HG03571 (cell line): Measurements from ENCODE around the gene ZNF358.

Experiments
- ATAC-seq: cut with Tn5 transposase; IDR thresholded peaks from one replicate; pipeline ENCODE4 v1.9.1; 2021; ENCODE audit not compliant: unreplicated experiment

Gene ZNF358

DNA sequence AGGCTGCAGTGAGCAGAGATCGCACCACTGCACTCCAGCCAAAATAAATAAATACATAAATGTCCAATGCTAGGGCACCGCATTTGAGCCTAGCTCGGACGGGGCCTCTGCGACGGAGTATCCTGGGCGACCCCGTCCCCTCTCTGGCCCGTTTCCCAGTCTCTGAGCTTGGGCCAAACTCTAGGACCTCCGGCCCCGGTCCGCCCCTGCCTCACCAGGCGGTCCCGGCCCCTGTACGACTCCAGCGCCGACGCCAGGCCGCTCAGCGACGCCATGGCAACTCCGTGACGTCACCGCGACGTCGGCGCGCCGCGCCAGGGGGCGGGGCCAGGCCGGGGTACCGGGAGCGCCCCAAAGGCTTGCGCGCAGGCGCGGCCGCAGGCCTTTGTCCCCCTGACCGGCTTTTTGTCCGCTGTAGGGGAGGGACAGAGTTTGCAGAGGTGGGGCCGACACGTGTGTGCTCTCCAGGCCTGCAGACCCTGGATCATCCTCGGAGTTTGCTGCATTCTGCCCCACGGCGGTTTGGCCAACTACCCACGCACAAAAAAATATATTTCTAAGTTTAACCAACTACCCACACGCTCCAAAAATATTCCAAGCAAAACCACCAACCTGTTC is 27.1 kb upstream of the ZNF358 start, which contains the start of gene PEX11G:
Gene PEX11G (minus strand): TSS at position 300 of the 618 bp plus-strand sequence. CDS start 25 bp downstream, at position 275.
- no peak for ATAC-seq

DNA sequence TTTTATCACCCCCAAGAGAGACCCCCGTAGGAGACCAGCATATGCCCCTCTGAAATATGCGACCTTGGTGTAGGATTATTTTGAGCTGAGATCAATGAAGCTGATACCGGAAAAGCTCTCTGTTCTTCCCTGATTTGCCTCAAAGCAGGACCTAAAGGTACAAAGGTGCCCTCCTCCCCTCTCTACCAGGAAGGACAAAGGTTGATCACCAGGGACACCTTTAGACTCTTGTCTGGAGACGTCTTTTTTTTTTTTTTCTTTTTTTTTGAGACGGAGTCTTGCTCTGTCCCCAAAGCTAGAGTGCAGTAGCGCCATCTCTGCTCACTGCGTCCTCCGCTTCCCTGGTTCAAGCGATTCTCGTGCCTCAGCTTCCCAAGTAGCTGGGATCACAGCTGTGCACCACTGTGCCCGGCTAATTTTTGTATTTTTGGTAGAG is 26.3 kb upstream of the ZNF358 start:
- ATAC-seq, result no peak

DNA sequence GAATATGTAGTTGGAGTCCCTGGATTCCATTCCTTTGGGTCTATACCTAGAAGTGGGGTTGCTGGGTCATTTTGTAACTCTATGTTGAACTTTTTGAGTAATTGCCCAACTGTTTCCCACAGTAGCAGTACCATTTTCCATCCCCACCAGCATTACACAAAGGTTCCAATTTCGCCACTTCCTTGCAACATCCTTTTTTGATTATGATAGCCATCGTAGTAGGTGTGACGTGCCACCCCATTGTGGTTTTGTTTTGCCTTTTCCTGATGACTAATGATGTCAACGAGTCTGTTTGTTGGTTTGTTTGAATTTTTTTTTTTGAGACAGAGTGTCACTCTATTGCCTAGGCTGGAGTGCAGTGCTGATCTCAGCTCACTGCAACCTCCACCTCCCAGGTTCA is 23.8 kb upstream of the ZNF358 start:
- no peak for ATAC-seq

DNA sequence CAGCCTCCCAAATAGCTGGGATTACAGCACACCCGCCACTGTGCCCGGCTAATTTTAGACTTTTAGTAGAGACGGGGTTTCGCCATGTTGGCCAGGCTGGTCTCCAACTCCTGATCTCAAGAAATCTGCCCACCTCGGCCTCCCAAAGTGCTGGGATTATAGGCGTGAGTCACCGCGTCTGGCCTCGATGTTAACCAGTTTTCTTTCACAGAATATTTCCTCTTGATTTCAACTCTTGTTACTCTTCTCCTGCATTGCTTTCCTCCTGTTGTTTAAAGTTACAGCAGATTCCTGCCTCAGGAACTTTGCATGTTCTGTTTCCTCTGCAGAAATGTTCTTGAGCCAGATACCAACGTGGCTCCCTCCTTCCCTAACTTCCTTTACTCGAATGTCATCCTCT is 23.3 kb upstream of the ZNF358 start:
- ATAC-seq, result no peak

DNA sequence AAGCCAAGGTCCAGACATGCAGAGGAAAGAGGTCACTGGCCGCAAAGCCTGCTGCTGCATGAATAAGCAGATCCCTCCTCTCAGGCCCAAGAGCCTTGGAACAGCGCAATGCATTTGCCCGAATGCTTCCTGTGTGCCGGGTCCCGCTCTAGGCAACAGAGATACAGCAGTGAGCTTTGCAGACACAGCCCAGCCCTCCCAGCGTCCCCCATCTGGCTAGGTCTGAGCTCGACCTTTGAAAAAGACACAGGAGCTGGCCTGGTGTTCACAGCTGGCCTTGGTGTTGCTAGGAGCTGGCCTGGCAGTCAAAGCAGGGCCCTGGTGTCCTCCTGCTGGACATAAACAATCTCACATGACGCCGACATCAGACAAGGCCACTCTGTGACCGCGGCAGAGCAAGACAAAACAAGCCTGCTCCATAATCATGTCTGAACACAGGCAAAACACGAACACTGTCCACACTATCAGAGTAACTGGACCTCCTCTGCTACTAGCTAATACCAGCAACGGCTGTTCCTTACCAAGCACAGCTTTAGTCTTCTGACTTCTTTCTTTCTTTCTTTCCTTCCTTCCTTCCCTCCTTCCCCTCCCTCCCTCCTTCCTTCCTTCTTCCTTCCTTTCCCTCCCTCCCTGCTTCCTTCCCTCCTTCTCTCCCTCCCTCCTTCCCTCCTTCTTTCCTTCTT is 21.3 kb upstream of the ZNF358 start:
- ATAC-seq, result no peak

DNA sequence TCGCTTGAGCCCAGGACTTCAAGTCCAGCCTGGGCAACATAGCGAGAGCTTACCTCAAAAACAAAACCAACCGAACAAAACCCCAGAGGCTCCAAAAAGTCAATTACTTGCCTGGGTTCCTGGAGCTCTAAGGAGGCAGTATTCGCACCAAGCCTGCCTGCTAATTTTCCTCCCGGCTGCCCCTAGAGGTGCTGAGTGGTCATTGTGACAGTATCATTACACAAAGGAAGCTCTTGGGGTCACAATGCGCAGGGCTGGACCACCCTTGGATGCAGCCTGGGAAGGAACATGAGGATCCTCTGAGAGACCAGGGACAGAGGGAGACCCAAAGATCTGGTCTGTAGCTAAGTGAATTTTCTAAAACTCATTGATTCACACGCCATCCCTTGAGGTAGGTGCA is 18.6 kb upstream of the ZNF358 start:
- no peak for ATAC-seq

DNA sequence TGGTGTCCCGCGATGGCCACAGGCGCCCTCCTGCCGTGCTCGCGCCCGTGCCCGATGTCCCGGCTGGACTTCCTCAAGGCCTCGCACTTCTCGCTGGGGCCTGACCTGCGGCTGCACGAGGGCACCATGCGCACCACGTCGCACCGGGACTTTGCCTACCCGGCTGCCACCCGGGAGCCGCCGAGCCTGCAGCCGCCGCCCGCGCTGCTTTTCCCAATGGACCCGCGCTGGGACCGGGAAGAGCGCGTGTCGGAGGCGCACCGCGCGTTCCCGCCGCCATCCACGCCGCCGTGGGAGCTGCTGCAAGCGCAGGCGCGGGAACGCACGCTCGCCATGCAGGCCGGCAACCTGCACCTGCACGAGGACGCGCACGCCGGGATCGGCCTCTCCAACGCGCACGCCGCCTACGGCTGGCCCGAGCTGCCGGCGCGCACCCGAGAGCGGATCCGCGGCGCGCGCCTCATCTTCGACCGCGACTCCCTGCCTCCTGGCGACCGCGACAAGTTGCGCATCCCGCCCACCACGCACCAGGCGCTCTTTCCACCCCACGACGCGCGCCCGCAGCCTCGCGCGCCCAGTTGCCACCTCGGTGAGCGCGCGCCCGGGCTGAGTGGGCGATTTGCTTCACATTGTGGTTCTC is 15.0 kb upstream of the ZNF358 start:
- ATAC-seq, result no peak

DNA sequence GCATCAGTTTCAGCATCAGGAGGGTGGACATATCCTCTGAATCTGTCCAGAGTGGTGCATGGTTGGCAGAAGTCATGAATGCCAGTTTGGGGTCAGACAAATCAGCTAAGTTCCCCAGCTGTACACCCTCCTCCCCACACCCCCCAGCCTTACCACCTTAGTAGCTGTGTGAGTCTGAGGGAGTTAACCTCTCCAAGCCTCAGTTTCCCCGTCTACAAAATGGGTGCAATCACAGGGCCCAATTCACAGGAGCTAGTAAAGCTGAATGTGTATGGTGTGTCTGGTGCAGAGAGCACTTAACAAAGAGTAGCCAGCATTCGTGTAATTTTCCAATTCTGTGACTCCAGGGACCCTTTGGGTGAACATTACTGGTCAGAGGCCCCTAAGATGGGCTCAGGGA is 13.4 kb upstream of the ZNF358 start:
- ATAC-seq, result no peak

DNA sequence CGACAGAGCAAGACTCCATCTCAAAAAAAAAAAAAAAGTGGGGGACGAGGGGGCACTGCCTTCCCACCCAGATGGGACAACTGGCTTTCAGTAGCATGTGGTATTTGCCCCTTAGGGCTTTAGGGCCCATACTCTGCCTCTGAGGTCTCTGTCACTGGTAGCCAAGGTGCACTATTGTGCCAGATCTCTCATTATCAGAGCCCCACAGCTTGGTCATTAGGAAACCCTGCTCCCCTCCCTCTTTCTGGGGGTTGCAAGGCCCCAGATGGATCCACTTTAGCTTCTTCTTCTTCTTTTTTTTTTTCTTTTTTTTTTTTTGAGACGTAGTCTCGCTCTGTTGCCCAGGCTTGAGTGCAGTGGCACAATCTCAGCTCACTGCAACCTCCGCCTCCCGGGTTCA is 11.2 kb upstream of the ZNF358 start:
- ATAC-seq, result no peak

DNA sequence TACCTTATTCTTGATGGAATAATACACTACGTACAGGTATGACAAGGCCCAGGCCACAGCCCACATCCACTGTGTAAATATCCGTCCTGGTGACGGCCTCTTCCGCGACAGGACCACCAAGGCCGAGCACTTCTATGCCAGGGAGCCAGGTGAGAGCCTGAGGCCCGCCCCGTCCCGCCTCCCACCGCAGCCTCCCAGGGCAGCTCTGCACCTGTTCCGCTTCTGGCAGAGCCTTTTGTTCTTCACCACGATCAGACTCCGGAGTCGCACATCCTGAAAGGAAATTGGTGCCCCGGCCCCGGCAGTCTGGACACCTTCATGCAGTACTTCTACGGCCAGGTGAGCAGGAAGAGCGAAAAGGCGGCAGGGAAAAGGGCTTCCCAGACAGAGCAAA is 10.6 kb upstream of the ZNF358 start:
- ATAC-seq, result no peak

DNA sequence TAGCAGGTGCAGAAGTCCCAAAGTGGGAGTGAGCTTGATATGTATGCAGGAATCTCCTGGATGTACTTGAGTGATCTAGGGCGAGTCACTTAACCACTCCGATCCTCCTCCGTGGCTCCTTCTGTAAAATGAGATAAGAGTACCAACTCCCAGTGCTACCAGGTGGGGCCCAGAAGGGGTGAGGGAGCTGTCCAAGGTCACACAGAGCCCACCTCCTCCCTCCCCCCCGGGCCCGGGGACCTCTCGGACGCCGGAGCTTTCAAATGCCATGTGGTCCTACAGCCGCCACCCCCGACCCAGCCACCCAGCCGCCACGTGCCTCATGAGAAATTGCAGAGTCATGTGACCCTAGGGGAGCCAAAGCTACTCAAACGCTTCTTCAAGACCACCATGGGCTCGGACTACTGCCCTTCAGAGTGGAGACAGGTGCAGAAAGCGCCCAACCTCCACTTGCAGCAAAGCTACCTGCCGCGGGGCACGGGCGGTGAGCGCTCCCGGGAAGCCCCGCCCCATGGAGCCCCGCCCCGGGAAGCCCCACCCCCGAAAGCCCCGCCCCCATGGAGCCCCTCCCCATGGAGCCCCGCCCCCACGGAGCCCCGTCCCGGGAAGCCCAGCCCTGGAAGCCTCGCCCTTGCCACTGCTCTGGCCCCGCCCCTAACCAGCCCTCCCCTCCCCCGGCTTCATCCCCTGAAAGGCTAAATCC is 10.1 kb upstream of the ZNF358 start:
- ATAC-seq, result no peak

DNA sequence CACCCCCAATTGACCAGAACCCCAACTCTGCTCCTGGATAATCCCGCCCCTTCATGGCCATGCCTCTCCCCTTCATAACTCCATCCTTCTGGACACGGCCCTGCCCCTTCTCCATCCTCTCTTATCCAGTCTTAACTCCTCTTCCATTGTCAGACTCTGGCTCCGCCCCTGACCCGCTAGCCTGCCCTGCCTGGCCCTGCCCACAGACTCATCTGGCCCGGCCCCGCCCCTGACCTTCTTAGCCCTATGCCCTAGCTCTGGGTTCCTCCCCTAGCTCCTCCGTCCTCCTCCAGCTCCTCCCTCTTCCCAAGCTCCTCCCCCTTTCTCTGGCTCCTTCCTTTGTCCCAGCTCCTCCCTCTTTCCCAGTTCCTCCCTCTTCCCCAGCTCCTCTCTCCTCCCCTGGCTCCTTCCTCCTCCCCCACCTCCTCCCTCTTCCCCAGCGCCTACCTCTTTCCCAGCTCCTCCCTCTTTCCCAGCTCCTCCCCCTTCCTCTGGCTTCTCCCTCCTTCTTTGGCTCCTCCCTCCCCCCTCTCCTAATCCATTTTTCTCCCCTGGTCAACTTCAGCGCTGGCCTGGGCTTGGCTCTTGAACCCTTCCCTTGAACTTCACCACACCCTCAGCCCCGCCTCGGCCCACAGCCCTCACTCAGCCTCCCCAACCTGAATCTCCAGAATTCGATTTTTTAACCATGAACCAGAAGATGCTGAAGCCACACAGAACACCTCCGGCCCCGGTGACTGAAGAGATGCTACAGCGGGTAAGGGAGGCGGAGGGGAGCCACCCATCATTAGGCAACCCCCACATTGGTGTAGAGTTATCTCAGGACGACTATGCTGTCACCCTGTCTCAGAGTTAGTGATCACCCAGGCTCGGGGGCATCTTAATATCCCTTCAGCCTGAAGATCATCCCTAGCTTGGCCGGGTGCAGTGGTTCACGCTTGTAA is 9.2 kb upstream of the ZNF358 start:
- ATAC-seq, result no peak

DNA sequence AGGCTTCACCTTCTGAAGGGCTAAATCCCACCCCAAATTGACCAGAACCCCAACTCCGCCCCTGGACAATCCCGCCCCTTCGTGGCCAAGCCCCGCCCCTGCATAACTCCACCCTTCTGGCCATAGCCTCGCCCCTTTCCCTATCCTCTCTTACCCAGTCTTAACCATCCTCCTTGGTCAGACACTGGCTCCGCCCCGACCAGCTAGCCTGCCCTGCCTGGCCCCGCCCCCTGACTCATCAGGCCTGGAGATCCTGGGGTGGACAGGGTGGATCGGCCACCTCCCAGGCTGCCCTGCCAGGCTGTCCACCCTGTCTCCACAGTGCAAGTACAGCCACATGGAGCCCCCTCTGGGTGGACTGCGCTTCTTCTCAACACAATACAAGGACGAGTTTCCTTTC is 8.0 kb upstream of the ZNF358 start:
- ATAC-seq, result no peak

DNA sequence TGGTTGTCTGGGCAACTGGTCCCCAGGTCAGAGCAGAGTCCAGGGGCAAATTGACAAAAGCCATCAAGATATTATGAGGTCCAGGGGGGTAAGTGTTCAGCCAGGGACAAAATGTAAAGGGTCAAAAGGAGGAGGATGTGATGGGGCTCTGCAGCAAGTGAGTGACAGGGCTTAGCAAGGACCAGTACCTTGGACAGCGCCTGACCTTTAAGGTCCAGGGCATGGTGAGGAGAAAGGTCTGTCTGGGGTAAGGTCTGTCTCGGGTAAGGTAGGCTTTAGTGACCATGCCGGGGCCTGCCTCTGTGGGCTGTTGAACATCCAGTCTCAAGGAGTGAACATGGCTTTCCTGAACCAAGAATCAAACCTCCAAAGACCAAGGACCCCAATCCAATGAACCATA is 6.3 kb upstream of the ZNF358 start:
- ATAC-seq, result no peak

DNA sequence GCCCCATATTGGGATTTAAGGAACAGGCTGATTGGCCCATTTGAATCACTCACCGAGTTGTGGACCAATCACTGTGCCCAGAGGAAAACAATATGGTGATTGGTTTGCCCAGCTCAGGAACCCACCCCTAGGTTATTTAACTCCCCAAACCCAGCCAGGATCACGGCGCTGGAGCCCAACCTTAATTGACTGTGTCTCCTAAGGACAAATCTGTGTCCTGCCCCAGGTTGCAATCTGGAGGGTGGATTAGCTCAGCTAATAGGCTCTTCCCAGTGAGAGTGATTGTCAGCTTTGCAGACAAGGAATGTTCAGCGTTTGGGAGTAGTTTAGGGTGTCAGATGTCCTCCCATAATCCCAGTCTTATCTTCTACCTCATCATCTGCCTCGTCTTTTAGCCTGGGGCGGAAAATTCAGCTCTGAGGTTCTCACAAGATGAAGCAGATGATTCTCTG is 3.5 kb upstream of the ZNF358 start:
- ATAC-seq, result no peak

DNA sequence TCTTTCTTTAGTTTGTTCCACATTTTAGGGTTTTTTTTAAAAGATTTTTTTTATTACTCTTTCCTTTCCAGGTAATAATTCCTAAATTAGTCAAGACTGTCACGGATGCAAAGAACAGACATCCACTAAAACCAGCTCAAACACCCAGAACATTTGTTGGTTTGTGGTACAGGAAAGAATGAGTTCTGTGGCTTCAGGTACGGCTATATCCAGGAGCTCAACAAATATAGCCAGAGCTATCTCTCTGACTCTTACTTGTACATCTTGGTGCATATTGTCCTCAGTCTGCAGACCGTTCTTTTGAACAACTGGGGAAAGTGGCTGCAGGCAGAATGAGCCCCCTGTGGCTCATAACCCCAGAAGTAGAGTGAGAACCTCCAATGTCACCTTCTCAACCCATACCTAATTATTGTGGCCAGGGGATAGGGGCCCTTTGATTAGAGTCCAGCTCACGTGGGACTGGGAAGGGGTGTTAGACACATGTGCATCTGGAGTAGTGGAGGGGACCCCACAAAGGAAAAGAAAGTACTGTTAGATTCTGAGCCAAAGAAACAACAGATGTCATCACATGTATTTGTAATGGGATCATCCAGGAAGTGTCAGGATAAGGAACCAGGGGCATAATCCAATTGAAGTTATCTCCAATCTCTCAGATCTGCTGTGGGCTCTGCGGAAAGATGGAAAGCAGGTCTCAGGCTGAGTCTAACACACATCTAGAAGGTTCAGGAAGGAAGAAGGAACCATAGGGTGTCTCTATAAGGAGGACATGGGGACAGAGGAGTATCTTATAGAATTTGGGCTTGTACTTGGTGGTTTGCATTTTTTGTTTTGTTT is 1.9 kb upstream of the ZNF358 start:
- ATAC-seq, result no peak

DNA sequence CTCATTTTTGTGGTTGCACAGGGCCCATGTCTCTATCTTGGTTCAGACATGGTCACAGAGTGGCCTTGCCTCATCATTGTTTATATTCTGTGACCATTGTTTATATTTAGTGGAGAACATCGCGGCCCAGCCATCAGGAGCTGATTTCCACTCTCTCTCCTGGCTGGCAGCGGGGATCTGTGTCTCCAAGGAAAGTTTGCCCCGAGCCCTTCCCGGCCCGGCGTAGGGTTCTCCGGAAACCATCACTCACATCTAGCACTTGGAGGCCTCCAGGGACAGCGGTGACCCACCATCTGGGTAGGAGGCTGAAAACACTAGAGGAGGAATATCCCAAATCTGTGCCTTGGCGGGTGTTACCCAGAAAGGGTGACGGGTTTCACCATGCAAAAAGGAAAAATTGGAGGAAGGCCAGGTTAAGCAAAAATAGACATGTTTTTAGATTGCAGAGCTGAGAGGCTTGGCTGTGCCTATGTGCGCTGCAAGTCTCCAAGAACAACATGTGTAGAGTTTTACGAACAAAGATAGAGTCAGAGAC is 726 bp upstream of the ZNF358 start:
- no peak for ATAC-seq

DNA sequence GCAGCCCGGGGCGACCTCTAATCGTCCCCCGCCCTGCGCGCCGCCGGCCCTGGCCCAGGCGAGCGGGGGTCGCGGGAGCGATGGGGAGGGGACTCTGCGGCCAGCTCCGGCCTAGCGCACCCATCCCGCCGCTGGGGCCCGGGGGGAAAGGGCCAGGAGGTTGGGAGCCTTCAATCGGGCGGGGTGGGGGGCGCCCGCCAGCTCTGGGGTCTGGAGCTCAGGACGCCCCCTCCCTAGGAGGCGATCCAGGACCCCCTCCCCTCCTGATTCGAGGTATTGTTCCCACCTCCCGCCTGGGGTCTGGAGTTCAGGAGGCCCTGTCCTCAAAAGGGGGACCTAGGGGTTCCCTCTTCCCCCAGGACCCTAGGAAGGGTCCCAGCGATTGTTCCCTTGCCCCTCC is 430 bp downstream of the ZNF358 start:
- no peak for ATAC-seq

DNA sequence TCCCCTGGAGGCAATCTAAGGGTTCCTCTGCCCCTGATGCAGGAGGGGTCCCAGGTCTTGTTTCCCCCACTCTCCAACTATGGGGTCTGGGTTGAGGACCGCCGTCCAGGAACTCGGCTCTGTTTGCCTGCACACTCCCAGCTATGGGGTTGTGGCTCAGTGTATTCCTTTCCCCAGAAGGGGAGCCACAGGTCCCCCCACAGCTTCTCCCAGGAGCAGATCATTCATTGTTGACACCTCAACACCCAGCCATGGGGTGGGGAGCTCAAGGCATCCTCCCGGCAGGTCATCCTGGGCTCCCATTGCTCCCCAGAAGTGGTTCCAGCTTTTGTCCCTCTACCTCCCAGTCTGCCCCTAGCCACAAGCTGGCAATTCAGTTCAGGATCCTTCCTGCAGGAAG is 975 bp downstream of the ZNF358 start:
- no peak for ATAC-seq
